H1 (cell line): ENCODE measurements around the gene DDI1. TPM values are rescaled to one million over a fixed set of nuclear protein-coding genes. Genes with fewer than 3 reads are reported as not detected.

Experiments
- CTCF ChIA-PET: fragments of 300-600 bp; sonication (Branson Sonifier 250); formaldehyde crosslinking; loops from one replicate; lab custom pipeline; 2021; ENCODE audit not compliant: partially characterized antibody; lab: Charles Lee
- POLR2A ChIA-PET: fragments of 300-600 bp; sonication (Branson Sonifier 250); formaldehyde crosslinking; loops from one replicate; lab custom pipeline; 2021; ENCODE audit warnings: inconsistent platforms; ENCODE audit not compliant: partially characterized antibody; lab: Charles Lee
- DNase-seq, 2 experiments: peaks; one replicate each; pipeline versions ENCODE4 v3.0.0 to v3.0.0-alpha.2; 2010 to 2022; ENCODE audit warnings: low spot score in 2 of 2, low read depth in 1 of 2, mixed read lengths in 1 of 2
- FAIRE-seq: peaks from 2 replicates; lab custom pipeline; 2011; peaks lifted over from hg19 to GRCh38; lab: Jason Lieb, UNC
- H2AFZ ChIP-seq: 2 replicates; pipeline ENCODE4 v1.8.1; 2012; ENCODE audit warnings: low read length, inconsistent platforms
- H2AK5ac ChIP-seq: 2 replicates; pipeline ENCODE4 v1.6.1; 2013; ENCODE audit warnings: low read depth, low read length
- H2BK120ac ChIP-seq: replicated peaks from 2 replicates; pipeline ENCODE3; 2013; ENCODE audit warnings: low read depth, low read length, inconsistent platforms
- H2BK12ac ChIP-seq: 2 replicates; pipeline ENCODE4 v1.6.1; 2013; ENCODE audit warnings: low read depth, low read length
- H2BK15ac ChIP-seq: 2 replicates; pipeline ENCODE4 v1.6.1; 2013; ENCODE audit warnings: low read length
- H2BK20ac ChIP-seq: 2 replicates; pipeline ENCODE4 v1.6.1; 2013; ENCODE audit warnings: low read length
- H2BK5ac ChIP-seq: 2 replicates; pipeline ENCODE4 v1.6.1; 2013; ENCODE audit warnings: low read depth, low read length
- H3K14ac ChIP-seq: 2 replicates; pipeline ENCODE4 v1.6.1; 2013; ENCODE audit warnings: inconsistent platforms; ENCODE audit not compliant: insufficient read length
- H3K18ac ChIP-seq: 2 replicates; pipeline ENCODE4 v1.6.1; 2013; ENCODE audit warnings: low read length; ENCODE audit errors: extremely low read depth
- H3K23ac ChIP-seq: 2 replicates; pipeline ENCODE4 v1.6.1; 2013; ENCODE audit warnings: inconsistent platforms; ENCODE audit not compliant: insufficient read length
- H3K23me2 ChIP-seq: 2 replicates; pipeline ENCODE4 v1.6.1; 2013; ENCODE audit warnings: low read depth, low read length
- H3K27ac ChIP-seq: 2 replicates; pipeline ENCODE4 v1.6.1; 2011; ENCODE audit warnings: low read depth, low read length, inconsistent platforms
- H3K27me3 ChIP-seq, 4 experiments: replicated peaks in 1 of 4; 1 replicate in 1 of 4; 2 replicates in 3 of 4; pipeline versions ENCODE4 v1.6.1 to v1.8.1; 2011 to 2013; ENCODE audit warnings: low read length in 3 of 4, mild to moderate bottlenecking in 3 of 4, inconsistent platforms in 2 of 4, mixed read lengths in 2 of 4, moderate library complexity in 1 of 4; ENCODE audit not compliant: control insufficient read depth in 3 of 4, insufficient read depth in 3 of 4; ENCODE audit errors: extremely low read depth in 1 of 4
- H3K36me3 ChIP-seq, 4 experiments: 2 replicates each; pipeline versions ENCODE4 v1.6.1 to v1.8.1; 2011 to 2013; ENCODE audit warnings: mild to moderate bottlenecking in 4 of 4, low read length in 3 of 4, moderate library complexity in 2 of 4, control low read depth in 1 of 4, inconsistent platforms in 1 of 4; ENCODE audit not compliant: insufficient read depth in 4 of 4, control insufficient read depth in 2 of 4
- H3K4ac ChIP-seq: replicated peaks from 2 replicates; pipeline ENCODE3; 2013; ENCODE audit warnings: low read length, low read depth, mixed read lengths, inconsistent platforms; ENCODE audit not compliant: insufficient read length
- H3K4me1 ChIP-seq, 4 experiments: replicated peaks in 1 of 4; 1 replicate in 1 of 4; 2 replicates in 3 of 4; pipeline versions ENCODE4 v1.6.1 to v1.8.1; 2011 to 2013; ENCODE audit warnings: low read length in 3 of 4, inconsistent platforms in 2 of 4, mixed read lengths in 1 of 4; ENCODE audit not compliant: insufficient read depth in 4 of 4, control insufficient read depth in 3 of 4
- H3K4me2 ChIP-seq, 2 experiments: 2 replicates each; pipeline versions ENCODE4 v1.6.1 to v1.8.1; 2011 to 2013; ENCODE audit warnings: low read depth in 2 of 2, low read length in 2 of 2, control low read depth in 1 of 2, inconsistent platforms in 1 of 2, mild to moderate bottlenecking in 1 of 2; ENCODE audit not compliant: insufficient read depth in 1 of 2
- H3K4me3 ChIP-seq, 4 experiments: fragments of 200-600, 300-600 bp in 1 of 4; sonication (generic), shearing (Covaris generic), sonication (Bioruptor Twin) in 1 of 4; 2 replicates each; pipeline versions ENCODE4 v1.5.1 to v1.8.1; 2011 to 2016; ENCODE audit warnings: low read length in 4 of 4, low read depth in 3 of 4, control low read depth in 2 of 4, inconsistent platforms in 2 of 4, mild to moderate bottlenecking in 2 of 4, mixed read lengths in 1 of 4, moderate library complexity in 1 of 4; ENCODE audit not compliant: insufficient read depth in 2 of 4; ENCODE audit errors: extremely low read depth in 1 of 4
- H3K56ac ChIP-seq: replicated peaks from 2 replicates; pipeline ENCODE3; 2013; ENCODE audit warnings: low read depth, mild to moderate bottlenecking, mixed read lengths, low read length, inconsistent platforms; ENCODE audit not compliant: insufficient read length
- H3K79me1 ChIP-seq: 2 replicates; pipeline ENCODE4 v1.6.1; 2013; ENCODE audit warnings: low read depth, low read length, control low read depth
- H3K79me2 ChIP-seq, 2 experiments: 2 replicates each; pipeline versions ENCODE4 v1.6.1 to v1.8.1; 2012 to 2013; ENCODE audit warnings: low read length in 2 of 2, mild to moderate bottlenecking in 2 of 2, inconsistent platforms in 1 of 2; ENCODE audit not compliant: insufficient read depth in 2 of 2, control insufficient read depth in 1 of 2
- H3K9ac ChIP-seq, 4 experiments: replicated peaks in 1 of 4; 1 replicate in 1 of 4; 2 replicates in 3 of 4; pipeline versions ENCODE4 v1.6.1 to v1.8.1; 2011 to 2013; ENCODE audit warnings: low read depth in 3 of 4, low read length in 3 of 4, control low read depth in 2 of 4, mild to moderate bottlenecking in 2 of 4, moderate library complexity in 2 of 4, inconsistent platforms in 1 of 4; ENCODE audit errors: extremely low read depth in 1 of 4
- H3K9me3 ChIP-seq, 2 experiments: 2 replicates each; pipeline versions ENCODE4 v1.6.1 to v1.8.1; 2012 to 2013; ENCODE audit warnings: mild to moderate bottlenecking in 2 of 2, moderate library complexity in 2 of 2, control low read depth in 1 of 2, inconsistent platforms in 1 of 2, low read depth in 1 of 2, low read length in 1 of 2, mixed read lengths in 1 of 2; ENCODE audit not compliant: insufficient read depth in 2 of 2
- H4K20me1 ChIP-seq, 2 experiments: replicated peaks in 1 of 2; 2 replicates each; pipeline versions ENCODE3 to v1.8.1; 2011 to 2013; ENCODE audit warnings: inconsistent platforms in 2 of 2, low read length in 2 of 2, mild to moderate bottlenecking in 1 of 2; ENCODE audit not compliant: insufficient read depth in 2 of 2, control insufficient read depth in 1 of 2
- H4K5ac ChIP-seq: 2 replicates; pipeline ENCODE4 v1.6.1; 2013; ENCODE audit warnings: low read length, low read depth, mixed read lengths, inconsistent platforms; ENCODE audit not compliant: insufficient read length
- H4K8ac ChIP-seq: 2 replicates; pipeline ENCODE4 v1.8.0; 2013; ENCODE audit warnings: mild to moderate bottlenecking, moderate library complexity, low read length, inconsistent platforms; ENCODE audit not compliant: insufficient read depth; ENCODE audit errors: extremely low read depth
- H4K91ac ChIP-seq: replicated peaks from 2 replicates; pipeline ENCODE3; 2013; ENCODE audit warnings: low read length, mixed read lengths, inconsistent platforms; ENCODE audit not compliant: insufficient read length
- GTF2F1 ChIP-seq: IDR thresholded peaks from 2 replicates; pipeline ENCODE4 v1.6.1; 2012; ENCODE audit warnings: low read depth, low read length, improper control_type of control experiment, borderline replicate concordance
- MAFK ChIP-seq: IDR thresholded peaks from 2 replicates; pipeline ENCODE4 v1.6.1; 2012; ENCODE audit warnings: low read depth, mild to moderate bottlenecking, improper control_type of control experiment, low read length
- RBBP5 ChIP-seq: IDR thresholded peaks from 2 replicates; pipeline ENCODE4 v1.7.1; 2012; ENCODE audit warnings: low read depth, mild to moderate bottlenecking, inconsistent platforms, low read length, moderate library complexity, borderline replicate concordance
- RFX5 ChIP-seq: IDR thresholded peaks from 2 replicates; pipeline ENCODE4 v1.6.1; 2011; ENCODE audit warnings: low read depth, low read length, improper control_type of control experiment, borderline replicate concordance
- RXRA ChIP-seq: IDR thresholded peaks from 2 replicates; pipeline ENCODE4 v1.6.1; 2011; ENCODE audit warnings: low read depth, mild to moderate bottlenecking, low read length, moderate library complexity; ENCODE audit not compliant: insufficient read depth
- SIN3A ChIP-seq, 2 experiments: IDR thresholded peaks in 1 of 2; conservative IDR thresholded peaks in 1 of 2; 2 replicates each; pipeline ENCODE4 v1.6.1; 2011 to 2012; ENCODE audit warnings: low read length in 2 of 2, improper control_type of control experiment in 1 of 2, low read depth in 1 of 2, mild to moderate bottlenecking in 1 of 2
- SIRT6 ChIP-seq: IDR thresholded peaks from one replicate; pipeline ENCODE4 v1.7.1; 2012; ENCODE audit warnings: low read length, inconsistent platforms
- SUZ12 ChIP-seq: fragments of 200-600 bp; sonication (generic); IDR thresholded peaks from 2 replicates; pipeline ENCODE4 v1.6.1; 2012; ENCODE audit warnings: mild to moderate bottlenecking, inconsistent platforms, low read length, moderate library complexity, mixed read lengths
- WGBS, 2 experiments: shearing (Covaris generic) in 1 of 2; methylation state at CpG; one replicate each; pipeline versions ENCODE4 v1.1.6 to v1.1.7; 2013 to 2015; ENCODE audit warnings: low lambda C conversion rate in 2 of 2, mixed read lengths in 2 of 2, inconsistent platforms in 1 of 2, low coverage in 1 of 2, missing lambda C conversion rate in 1 of 2; ENCODE audit not compliant: insufficient replicate concordance in 2 of 2, insufficient coverage in 1 of 2, insufficient read length in 1 of 2; ENCODE audit errors: extremely low coverage in 1 of 2, missing lambda C conversion rate in 1 of 2; 5-methylcytosine and 5-hydroxymethylcytosine counted together
- polyA plus RNA-seq, 7 experiments: library from polyadenylated mRNA; depleted of rRNA in 3 of 7; stranded (reverse) in 5 of 7; unstranded in 2 of 7; fragments of >200 nt in 5 of 7; fragments of 200-250 nt in 2 of 7; gene quantifications; 1 replicate in 5 of 7; 2 replicates in 1 of 7; 4 replicates in 1 of 7; pipeline versions ENCODE4 v1.2.1 to v1.2.3, GENCODE V29; 2011 to 2013; ENCODE audit warnings: missing spikeins in 2 of 7, mixed read lengths in 2 of 7
- total RNA-seq: library from RNA; stranded (reverse); fragmentation: NEBNext Ultra II Directional; extraction: Animal tissue kit (Norgen Biotek cat#: 25700); gene quantifications from 2 replicates; pipeline ENCODE4 v1.2.1, GENCODE V29; 2021
- TF ChIP-seq, protein P1 (sequence below), 3 experiments: IDR thresholded peaks; 1 replicate in 2 of 3; 2 replicates in 1 of 3; pipeline versions ENCODE4 v1.5.1 to v1.6.1; 2011; ENCODE audit warnings: low read length in 3 of 3, mild to moderate bottlenecking in 3 of 3, inconsistent platforms in 2 of 3, low read depth in 1 of 3, moderate library complexity in 1 of 3; ENCODE audit not compliant: insufficient read depth in 1 of 3; ENCODE audit errors: control extremely low read depth in 1 of 3

Gene DDI1
- total and polyA plus RNA-seq, 2 of the 8 experiments (the other 6 are each of a cell fraction or from before 2014, with no cell fraction given), result not detected

DNA sequence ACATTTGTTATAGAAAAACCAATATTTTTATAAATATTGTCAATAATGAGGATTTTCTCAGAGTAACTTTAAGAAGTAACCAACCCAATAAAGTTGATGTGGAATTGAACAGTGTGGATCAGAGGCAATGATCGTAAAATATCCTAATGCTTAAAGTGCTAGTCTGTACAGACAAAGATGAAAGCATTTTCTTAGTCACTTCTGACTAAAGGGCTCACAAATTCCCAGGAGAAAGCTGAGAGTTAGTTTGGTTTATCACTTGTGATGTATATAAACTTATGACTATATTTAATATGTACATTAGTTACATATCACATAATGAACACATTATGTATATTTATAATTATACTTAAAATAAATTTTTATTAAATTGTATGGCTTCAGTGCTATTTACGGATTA lies 25.4 kb upstream of the DDI1 start:
- Histone ChIP-seq H3K4me1 (no peaks in the 10 kb centered on the region), H3K4me3 (no peak overlapping the region), H3K4me2 (no peak overlapping the region), H4K8ac (no peak overlapping the region), H2AFZ (no peak overlapping the region), H2BK120ac (no peak overlapping the region), H4K20me1 (no peaks in the 10 kb centered on the region), H2BK20ac (no peak overlapping the region), H3K18ac (no peak overlapping the region), H3K9ac (no peak overlapping the region), H2BK15ac (no peak overlapping the region), H3K23me2 (no peaks in the 10 kb centered on the region), H2BK5ac (no peak overlapping the region), H2AK5ac (no peak overlapping the region), H3K56ac (no peak overlapping the region), H3K27me3 (no peaks in the 10 kb centered on the region), H4K91ac (no peak overlapping the region), H3K36me3 (no peaks in the 10 kb centered on the region), H3K9me3 (no peaks in the 10 kb centered on the region), H3K14ac (no peak overlapping the region), H3K79me2 (no peaks in the 10 kb centered on the region), H4K5ac (no peak overlapping the region), H3K4ac (no peak overlapping the region), H2BK12ac (no peak overlapping the region), H3K23ac (no peak overlapping the region), H3K79me1 (no peaks in the 10 kb centered on the region), H3K27ac (no peak overlapping the region)
- ChIA-PET POLR2A (no interaction called here), CTCF (no interaction called here)
- WGBS, 2 experiments, result 86% methylated on average over 2 of the region's 2 CpGs; no CpG with 5 or more reads in 1 of the 2 experiments
- FAIRE-seq (no peak), DNase-seq (no peak)
- TF ChIP-seq MAFK, result no peak
- TF ChIP-seq SUZ12, result no peak
- TF ChIP-seq, protein P1, sequence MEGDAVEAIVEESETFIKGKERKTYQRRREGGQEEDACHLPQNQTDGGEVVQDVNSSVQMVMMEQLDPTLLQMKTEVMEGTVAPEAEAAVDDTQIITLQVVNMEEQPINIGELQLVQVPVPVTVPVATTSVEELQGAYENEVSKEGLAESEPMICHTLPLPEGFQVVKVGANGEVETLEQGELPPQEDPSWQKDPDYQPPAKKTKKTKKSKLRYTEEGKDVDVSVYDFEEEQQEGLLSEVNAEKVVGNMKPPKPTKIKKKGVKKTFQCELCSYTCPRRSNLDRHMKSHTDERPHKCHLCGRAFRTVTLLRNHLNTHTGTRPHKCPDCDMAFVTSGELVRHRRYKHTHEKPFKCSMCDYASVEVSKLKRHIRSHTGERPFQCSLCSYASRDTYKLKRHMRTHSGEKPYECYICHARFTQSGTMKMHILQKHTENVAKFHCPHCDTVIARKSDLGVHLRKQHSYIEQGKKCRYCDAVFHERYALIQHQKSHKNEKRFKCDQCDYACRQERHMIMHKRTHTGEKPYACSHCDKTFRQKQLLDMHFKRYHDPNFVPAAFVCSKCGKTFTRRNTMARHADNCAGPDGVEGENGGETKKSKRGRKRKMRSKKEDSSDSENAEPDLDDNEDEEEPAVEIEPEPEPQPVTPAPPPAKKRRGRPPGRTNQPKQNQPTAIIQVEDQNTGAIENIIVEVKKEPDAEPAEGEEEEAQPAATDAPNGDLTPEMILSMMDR (IDR thresholded peaks at IDR 0.05; ENCODE audit: control extremely low read depth in 1 of 3, insufficient read depth in 1 of 3, low read depth in 1 of 3, low read length in 3 of 3), result no peak
- TF ChIP-seq RXRA, result no peak
- TF ChIP-seq SIRT6, result no peak
- no peak for TF ChIP-seq RFX5
- TF ChIP-seq RBBP5, result no peak
- no peak for TF ChIP-seq SIN3A (conservative IDR thresholded peaks at IDR 0.05 in 1 of 2, IDR thresholded peaks at IDR 0.05 in 1 of 2; ENCODE audit: low read depth in 1 of 2, low read length in 2 of 2)
- TF ChIP-seq GTF2F1, result no peak
